NCI-H2196 treated with DMSO at 0.1 percent for 48 hours (cell line): Measurements from ENCODE around the gene SERPINI2.

ENCODE experiments used
- DNase-seq: peaks from one replicate; lab custom pipeline; 2025; ENCODE audit not compliant: unreplicated experiment; lab: John Stamatoyannopoulos, UW

SERPINI2 gene

DNA sequence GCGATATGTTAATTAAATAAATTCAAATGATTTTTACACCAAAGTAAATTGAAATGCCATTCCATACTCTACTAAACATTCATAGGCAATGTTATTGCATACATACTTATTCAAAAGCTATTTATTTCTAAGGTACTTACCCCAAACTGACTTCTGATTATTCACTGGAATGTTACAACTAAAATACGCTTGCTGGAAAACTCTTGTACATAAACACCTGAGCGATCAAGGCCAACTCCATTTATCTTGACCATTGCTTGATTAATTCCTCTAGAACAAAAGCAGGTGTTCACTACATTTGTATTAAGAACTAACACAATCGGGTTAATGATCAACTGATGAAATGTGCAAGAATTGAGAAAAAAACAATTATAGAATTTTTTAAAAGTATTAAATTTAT is at the start of gene SERPINI2:
Gene SERPINI2, minus strand, starts transcription at position 180 of the 400 bp plus-strand sequence. CDS start 2,208 bp downstream, outside the sequence.
- no peak for DNase-seq

- DNase-seq: no peak
Observed at GRCh38 chr3:167521006-167521355, 47.1 kb upstream of the SERPINI2 start.

DNA sequence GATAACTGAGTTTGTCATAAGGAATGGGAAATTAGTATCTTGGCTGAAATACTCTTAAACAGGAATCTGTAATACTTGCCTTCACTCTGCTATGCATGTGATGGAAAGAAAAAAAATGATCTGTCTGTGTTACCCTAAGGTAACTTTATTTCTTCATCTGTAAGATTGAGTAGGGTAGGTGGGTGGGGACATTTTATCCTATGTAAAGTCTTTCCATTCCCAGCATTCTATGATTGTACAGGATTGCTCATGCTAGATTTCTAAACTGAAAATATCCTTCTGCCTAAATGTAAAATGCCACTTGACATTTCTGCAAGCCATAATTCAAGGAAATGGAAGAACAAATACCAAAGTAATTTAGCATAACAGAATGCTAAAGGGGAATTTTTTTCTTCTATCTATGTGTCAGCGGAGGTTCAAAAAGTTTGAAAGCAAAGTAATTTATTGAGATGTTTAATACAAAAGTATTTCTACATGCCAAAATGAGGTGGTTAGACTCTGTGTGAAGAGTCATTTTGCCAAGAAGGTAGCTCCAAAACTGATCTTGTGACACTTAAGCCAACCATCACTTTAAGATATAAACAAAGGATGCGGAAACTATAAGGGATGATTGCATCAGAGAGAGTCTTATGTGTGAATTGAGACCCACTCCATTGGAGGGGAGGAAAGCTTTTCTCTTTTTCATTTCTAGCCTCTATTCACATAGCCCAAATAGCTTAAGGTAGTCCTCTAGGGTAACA is 46.6 kb upstream of the SERPINI2 start:
- DNase-seq: no peak

- DNase-seq: no peak
Observed at GRCh38 chr3:167507954-167508353, 34.1 kb upstream of the SERPINI2 start.

- no peak for DNase-seq
Observed at GRCh38 chr3:167502401-167502800, 28.6 kb upstream of the SERPINI2 start.

DNA sequence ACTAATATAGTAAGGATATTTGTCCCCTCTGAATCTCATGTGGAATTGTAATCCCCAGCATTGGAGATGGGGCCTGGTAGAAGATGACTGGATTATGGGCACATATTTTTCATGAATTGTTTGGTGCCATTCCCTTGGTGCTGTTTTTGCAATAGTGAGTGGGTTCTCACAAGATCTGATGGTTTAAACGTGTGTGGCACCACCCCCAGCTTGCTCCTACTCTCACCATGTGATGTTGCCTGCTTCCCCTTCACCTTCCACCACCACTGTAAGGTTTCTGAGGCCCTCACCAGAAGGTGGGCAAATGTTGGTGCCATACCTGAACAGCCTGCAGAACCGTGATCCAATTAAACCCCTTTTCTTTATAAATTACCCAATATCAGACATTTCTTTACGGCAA is 28.1 kb upstream of the SERPINI2 start:
- DNase-seq: no peak

GRCh38 chr3:167497903-167498302 is 24.1 kb upstream of the SERPINI2 start:
- no peak for DNase-seq

GRCh38 chr3:167493244-167493643 is 19.4 kb upstream of the SERPINI2 start:
- DNase-seq: no peak

DNA sequence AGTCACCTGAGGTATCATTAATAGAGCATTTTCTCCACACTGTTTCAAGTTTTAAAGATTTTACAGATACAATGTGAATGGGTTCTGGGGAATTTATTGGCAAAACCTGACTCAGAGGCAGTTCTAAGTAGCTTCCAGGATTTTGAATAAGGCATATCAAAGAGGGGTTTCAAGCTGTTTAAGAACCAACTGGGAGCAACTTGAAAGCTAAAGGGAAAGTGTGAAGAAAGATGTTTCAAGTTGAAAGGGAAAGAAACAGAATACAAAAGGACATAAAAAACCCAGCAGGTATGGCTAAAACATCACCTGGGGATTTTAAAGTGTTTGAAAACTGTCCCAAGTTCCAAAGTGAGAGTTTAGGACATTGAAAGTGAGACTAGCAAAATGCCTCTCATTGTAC is 17.8 kb upstream of the SERPINI2 start:
- no peak for DNase-seq

DNA sequence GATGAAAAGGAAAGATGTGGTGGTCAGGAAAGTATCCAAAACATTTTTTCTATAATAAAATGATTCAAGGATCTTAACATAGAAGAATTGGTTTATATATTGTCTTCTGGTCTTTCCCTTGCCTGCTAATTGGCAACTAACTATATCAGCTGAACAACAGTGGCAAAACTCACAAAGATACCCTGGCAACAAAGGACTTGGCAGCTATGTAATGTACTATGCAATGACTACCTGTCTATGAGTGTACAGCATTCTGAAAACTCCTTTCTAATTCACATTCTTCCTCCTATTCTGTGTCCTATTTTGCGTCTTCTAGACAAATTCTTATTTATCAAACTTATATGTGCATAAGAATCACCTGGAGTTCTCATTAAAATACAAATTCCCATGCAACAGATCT is 15.7 kb upstream of the SERPINI2 start:
- DNase-seq: no peak

DNA sequence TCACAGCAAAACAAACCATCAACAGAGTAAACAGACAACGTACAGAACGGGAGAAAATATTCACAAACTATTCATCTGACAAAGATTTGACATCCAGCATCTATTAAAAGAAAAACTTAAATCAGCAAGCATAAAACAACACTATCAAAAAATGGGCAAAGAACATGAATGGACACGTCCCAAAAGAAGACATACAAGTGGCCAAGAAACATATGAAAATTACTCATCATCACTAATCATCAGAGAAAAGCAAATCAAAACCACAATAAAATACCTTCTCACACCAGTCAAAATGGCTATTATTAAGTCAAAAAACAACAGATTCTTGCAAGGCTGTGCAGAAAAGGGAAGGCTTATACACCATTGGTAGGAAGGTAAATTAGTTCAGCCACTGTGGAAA is 13.7 kb upstream of the SERPINI2 start:
- no peak for DNase-seq

- DNase-seq: no peak
Observed at GRCh38 chr3:167484551-167484950, 10.7 kb upstream of the SERPINI2 start.

DNA sequence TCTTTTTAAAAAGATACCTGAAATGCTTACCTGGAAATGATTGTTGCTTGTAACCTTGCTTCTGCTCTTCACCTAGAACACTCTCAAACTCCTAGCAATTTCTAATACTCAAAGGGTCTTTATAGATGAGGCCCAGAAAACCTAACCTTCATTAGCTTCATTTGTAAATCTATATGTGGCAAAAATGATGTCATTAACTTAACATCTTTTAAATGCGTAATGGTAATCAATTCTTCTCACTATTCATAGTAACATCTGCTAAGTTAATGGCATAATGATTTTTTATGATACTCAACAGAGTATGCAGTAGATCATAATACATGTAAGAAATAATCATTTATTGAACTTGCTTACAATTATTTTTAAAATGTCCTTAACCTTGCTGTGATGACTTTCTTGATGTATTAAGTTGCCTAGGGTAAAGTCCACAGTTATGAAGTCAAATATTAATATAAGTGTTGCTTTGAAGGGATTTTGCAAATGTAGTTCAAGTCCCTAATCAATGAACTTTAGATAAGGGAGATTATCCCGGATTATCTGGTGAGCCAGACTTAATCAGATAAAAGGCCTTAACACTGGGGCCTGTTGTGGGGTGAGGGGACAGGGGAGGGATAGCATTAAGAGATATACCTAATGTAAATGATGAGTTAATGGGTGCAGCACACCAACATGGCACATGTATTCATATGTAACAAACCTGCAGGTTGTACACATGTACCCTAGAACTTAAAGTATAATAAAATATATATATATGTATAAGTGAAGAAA is 10.1 kb upstream of the SERPINI2 start:
- no peak for DNase-seq

- no peak for DNase-seq
Observed at GRCh38 chr3:167481164-167481563, 7.3 kb upstream of the SERPINI2 start.

GRCh38 chr3:167480748-167481147 is 6.9 kb upstream of the SERPINI2 start:
- no peak for DNase-seq

- no peak for DNase-seq
Observed at GRCh38 chr3:167469381-167469780, 4.5 kb downstream of the SERPINI2 start.

- DNase-seq: no peak
Observed at GRCh38 chr3:167467848-167468611, 5.8 kb downstream of the SERPINI2 start.

GRCh38 chr3:167466966-167467365 is 6.9 kb downstream of the SERPINI2 start:
- no peak for DNase-seq

DNA sequence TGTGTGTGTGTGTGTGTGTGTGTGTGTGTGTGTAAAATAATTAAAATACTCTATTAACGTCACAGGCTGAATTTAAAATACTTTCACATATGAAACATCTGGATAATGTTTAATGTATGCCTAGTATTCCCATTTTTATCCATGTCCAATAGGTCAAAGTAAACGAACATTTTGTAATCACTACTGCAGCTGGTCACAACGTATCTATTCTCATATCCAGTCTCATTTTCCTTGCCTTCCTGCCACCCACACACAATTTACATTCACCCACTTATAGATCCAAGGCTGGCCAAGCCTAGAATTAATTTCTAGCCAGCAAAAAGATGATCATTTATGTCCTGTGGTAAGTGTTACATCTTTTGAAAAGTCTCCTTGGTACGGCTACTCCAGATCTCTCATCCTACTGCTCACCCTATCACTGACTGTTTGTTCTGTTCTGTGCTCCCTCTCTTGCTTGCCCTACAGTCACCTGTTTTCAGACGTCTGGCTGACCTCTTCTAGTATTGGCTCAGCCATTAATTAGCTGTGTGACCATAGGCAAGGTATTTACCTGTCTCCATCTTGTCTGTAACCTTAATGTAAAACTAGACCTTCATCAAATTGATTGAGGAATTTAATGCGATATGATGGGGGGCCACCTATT is 17.6 kb downstream of the SERPINI2 start:
- DNase-seq: no peak

- no peak for DNase-seq
Observed at GRCh38 chr3:167453815-167454214, 20.0 kb downstream of the SERPINI2 start.

GRCh38 chr3:167451282-167451681 is 22.6 kb downstream of the SERPINI2 start:
- DNase-seq: no peak
